Heart right ventricle (tissue), 16 donors: ENCODE results near the gene KDM8. TPM values are rescaled to one million over a fixed set of nuclear protein-coding genes. Genes with fewer than 3 reads are reported as not detected.

Experiments
- ATAC-seq, 8 donors: fragments of 200-7000 bp; cut with Tn5 transposase; one replicate each; pipeline ENCODE4 v1.9.1; 2020; ENCODE audit warnings: mild to moderate bottlenecking in 8 of 8, moderate library complexity in 8 of 8, moderate number of reproducible peaks in 1 of 8
- DNase-seq, 2 donors: peaks; one replicate each; pipeline ENCODE4 v3.0.0-alpha.2; 2020
- H3K27ac ChIP-seq, 10 donors: fragments of 200-600 bp; sonication (generic) in 2 of 10; one replicate each; pipeline versions ENCODE4 v1.5.0 to v1.8.0; 2020 to 2022; ENCODE audit warnings: mild to moderate bottlenecking in 3 of 10
- H3K27me3 ChIP-seq, 7 donors: fragments of 200-600 bp; one replicate each; pipeline ENCODE4 v1.8.0; 2021 to 2022; ENCODE audit warnings: mild to moderate bottlenecking in 2 of 7
- H3K36me3 ChIP-seq, 9 donors: fragments of 200-600 bp; sonication (generic) in 1 of 9; one replicate each; pipeline versions ENCODE4 v1.5.0 to v1.8.0; 2020 to 2022; ENCODE audit warnings: mild to moderate bottlenecking in 2 of 9
- H3K4me1 ChIP-seq, 9 donors: fragments of 200-600 bp; sonication (generic) in 1 of 9; one replicate each; pipeline versions ENCODE4 v1.5.0 to v1.8.0; 2020 to 2022; ENCODE audit warnings: mild to moderate bottlenecking in 4 of 9
- H3K4me3 ChIP-seq, 10 donors: fragments of 200-600 bp; sonication (generic) in 2 of 10; one replicate each; pipeline versions ENCODE4 v1.5.0 to v1.8.0; 2020 to 2022; ENCODE audit warnings: mild to moderate bottlenecking in 7 of 10, moderate library complexity in 2 of 10
- H3K9me3 ChIP-seq, 11 donors: fragments of 200-600 bp in 10 of 11; sonication (generic) in 2 of 11; one replicate each; pipeline versions ENCODE4 v1.5.0 to v1.8.0; 2013 to 2022; ENCODE audit warnings: mild to moderate bottlenecking in 2 of 11, control low read depth in 1 of 11, moderate library complexity in 1 of 11
- WGBS, 2 donors: extraction: QIAGEN DNeasy Blood & Tissue Kit; methylation state at CpG; one replicate each; pipeline ENCODE4 v1.1.7; 2013; ENCODE audit warnings: inconsistent platforms in 1 of 2; 5-methylcytosine and 5-hydroxymethylcytosine counted together
- intact Hi-C, 10 donors: fragments of 100-400 bp; cut with DNase I; formaldehyde crosslinking; loops; one replicate each; pipeline versions ENCODE4 v1.11.1 to v1.14.2; 2022
- polyA plus RNA-seq, 2 donors: library from polyadenylated mRNA; stranded (reverse); fragments of 200-250 nt; gene quantifications; one replicate each; pipeline ENCODE4 v1.2.3, GENCODE V29; 2013
- total RNA-seq, 10 donors: library from RNA; stranded (reverse); fragmentation: NEBNext Ultra II Directional in 3 of 10; extraction: Animal tissue kit (Norgen Biotek cat#: 25700) in 3 of 10; gene quantifications; one replicate each; pipeline versions ENCODE4 v1.2.1 to v1.2.4, GENCODE V29; 2021 to 2023
- TF ChIP-seq, protein P1 (sequence below), 9 donors: fragments of 200-600 bp; sonication (generic) in 2 of 9; IDR thresholded peaks; one replicate each; pipeline versions ENCODE4 v1.5.0 to v1.8.0; 2021 to 2022; ENCODE audit warnings: antibody characterized with exemption in 9 of 9, mild to moderate bottlenecking in 5 of 9, moderate library complexity in 1 of 9
- donor health status: Arrhythmogenic right ventricular cardiomyopathy.
- donor health status: ischemic (EF 13 %, LVEDD 7.1; RV severe dilation, severe dysfunction).
- donor health status: healthy with polysubstance abuse.
- donor health status: DM: no; HTN: yes; CAD: no.
- donor health status: DM: no; HTN: no; CAD: no.
- donor health status: ischemic (EF 25% LVEDD 6.9; RV normal size, moderate dysfunction).
- donor health status: ischemic (EF 25% LVEDD 5.7; RV mildly dilated, moderate dysfunction).
- donor health status: healthy.
- donor health status: DM: yes; HTN: yes; CAD: no.
- donor health status: Ischemic cardiomyopathy.
- donor health status: ischemic (EF 35%, LVEDD 5.7; RV mildly dilated, moderate dysfunction).
- donor health status: nonischemic (EF 11% LVEDD 7.7; RV severe dilation, severe dysfunction).
- donor health status: DM: yes; HTN: yes; CAD: no.
- donor health status: PGD.
- donor health status: ischemic (EF 29% LVEDD 5.4; RV normal size, mild dysfunction).
- donor health status: nonischemic (EF 23%, LVEDD 6.1; RV moderate dilation, normal function).

Gene KDM8
- total and polyA plus RNA-seq, 12 donors: 1.5 to 5.8 (median 3.3) TPM

DNA sequence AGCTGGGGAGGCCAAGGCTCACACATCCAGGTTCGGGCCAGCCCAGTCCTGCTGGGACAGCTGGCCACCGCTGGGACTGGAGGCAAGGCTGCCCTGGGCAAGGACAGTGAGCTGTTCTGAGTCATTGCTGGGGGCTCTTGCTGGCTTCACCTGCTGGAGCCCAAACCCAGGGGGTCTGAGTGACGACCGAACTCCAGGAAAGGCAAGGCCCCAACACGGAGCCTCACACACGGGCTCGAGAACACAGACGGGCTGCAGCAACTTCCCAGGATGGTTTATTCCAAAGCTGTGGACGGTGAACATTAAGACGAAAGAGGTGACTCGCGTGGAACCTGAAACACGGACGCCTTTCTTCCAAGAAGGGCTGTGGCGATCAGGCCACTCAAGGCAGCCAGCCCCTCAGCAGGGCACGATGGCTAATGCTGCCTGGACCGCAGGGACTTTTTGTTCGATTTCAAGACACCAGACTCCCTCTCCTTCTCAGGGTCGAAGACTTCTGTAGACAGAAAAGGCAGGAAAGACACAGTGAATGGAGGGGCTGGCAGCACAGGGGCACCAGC lies 21.5 kb downstream of the KDM8 start:
- Histone ChIP-seq H3K4me3 (no peak overlapping the region), H3K36me3 (peaks cover 0 to 49% (median 7%) of the 10 kb centered on the region in 9 donors), H3K9me3 (no peaks in the 10 kb centered on the region), H3K4me1 (peaks cover 7 to 33% (median 26%) of the 10 kb centered on the region in 9 donors), H3K27ac (no peak overlapping the region), H3K27me3 (no peaks in the 10 kb centered on the region)
- ATAC-seq (no peak), DNase-seq (no peak)
- 85 to 91% methylated on average over 19 of the region's 19 CpGs for WGBS, 2 donors
- TF ChIP-seq, protein P1, sequence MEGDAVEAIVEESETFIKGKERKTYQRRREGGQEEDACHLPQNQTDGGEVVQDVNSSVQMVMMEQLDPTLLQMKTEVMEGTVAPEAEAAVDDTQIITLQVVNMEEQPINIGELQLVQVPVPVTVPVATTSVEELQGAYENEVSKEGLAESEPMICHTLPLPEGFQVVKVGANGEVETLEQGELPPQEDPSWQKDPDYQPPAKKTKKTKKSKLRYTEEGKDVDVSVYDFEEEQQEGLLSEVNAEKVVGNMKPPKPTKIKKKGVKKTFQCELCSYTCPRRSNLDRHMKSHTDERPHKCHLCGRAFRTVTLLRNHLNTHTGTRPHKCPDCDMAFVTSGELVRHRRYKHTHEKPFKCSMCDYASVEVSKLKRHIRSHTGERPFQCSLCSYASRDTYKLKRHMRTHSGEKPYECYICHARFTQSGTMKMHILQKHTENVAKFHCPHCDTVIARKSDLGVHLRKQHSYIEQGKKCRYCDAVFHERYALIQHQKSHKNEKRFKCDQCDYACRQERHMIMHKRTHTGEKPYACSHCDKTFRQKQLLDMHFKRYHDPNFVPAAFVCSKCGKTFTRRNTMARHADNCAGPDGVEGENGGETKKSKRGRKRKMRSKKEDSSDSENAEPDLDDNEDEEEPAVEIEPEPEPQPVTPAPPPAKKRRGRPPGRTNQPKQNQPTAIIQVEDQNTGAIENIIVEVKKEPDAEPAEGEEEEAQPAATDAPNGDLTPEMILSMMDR (IDR thresholded peaks at IDR 0.05): no peak
- intact Hi-C loops: no loop called here

DNA sequence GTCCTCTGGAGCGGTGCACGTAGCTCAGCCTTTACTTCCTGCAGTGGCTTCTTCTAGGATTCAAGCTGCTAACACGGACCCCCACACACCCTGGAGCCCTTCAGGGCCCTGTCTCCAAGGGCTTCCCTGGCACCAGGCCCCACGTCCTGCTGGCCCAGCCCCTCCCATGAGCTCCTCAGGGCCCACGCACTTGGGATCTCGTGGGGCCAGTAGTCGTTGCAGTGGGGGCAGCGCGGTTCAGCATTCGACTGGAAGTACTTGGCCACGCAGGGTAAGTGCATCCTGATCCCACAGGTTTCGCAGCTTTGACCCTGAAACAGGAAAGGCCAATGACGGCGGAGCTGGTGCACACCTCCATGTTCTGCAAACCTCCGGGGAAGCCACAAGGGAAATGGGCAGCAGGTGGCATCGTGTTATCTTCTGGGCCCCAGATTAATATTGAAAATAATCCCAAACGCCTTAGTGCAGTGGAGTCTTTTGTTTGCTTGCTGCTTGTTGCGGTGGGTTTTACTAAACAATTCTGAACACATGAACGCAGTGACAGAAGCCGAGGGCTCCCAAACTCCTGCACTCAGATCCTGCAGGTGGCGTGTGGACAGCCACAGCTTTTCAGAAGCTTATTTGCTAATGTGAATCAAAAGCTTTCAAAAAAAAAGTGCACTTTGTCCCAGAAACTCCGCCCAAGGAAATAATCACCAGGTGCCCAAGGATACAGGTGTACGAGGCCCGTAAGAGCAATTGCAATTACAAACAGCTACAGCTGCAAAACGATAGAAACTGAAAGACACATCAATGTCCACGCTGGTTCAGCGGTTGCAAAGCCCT lies 22.4 kb downstream of the KDM8 start:
- Histone ChIP-seq H3K9me3 (no peaks in the 10 kb centered on the region), H3K4me3 (no peak overlapping the region), H3K36me3 (peaks cover 0 to 51% (median 10%) of the 10 kb centered on the region in 9 donors), H3K27ac (no peak overlapping the region), H3K4me1 (peaks cover 7 to 38% (median 27%) of the 10 kb centered on the region in 9 donors), H3K27me3 (no peaks in the 10 kb centered on the region)
- DNase-seq (no peak), ATAC-seq (no peak)
- 80 to 82% methylated on average over 27 of the region's 27 CpGs for whole genome bisulfite sequencing, 2 donors
- TF ChIP-seq, protein P1 (IDR thresholded peaks at IDR 0.05): no peak
- intact Hi-C loops: no loop called here

DNA sequence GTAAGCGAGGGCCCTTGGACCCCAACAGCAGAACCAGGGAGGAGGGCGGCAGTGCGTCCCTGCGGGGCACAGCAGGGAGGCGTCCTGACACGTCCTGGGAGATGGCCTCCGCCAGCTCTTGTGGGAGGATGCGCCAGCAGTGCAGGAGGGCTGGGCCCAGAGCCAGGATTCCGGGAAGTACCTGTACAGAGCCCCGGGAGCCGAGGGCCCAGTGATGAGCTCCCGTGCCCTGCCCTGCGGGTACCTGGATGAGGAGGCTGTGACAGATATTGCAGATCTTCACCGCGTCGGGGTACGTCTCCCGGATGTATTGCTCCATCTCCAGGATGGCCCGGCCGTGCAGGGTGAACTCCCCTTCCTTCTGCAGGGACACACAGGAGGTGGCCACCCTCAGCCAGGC lies 23.1 kb downstream of the KDM8 start:
- ATAC-seq (no peak), DNase-seq (no peak)
- TF ChIP-seq, protein P1 (IDR thresholded peaks at IDR 0.05): no peak
- Histone ChIP-seq H3K9me3 (no peaks in the 10 kb centered on the region), H3K4me3 (no peak overlapping the region), H3K27ac (no peak overlapping the region), H3K36me3 (peaks cover 0 to 51% (median 10%) of the 10 kb centered on the region in 9 donors), H3K4me1 (peaks cover 5 to 46% (median 27%) of the 10 kb centered on the region in 9 donors), H3K27me3 (no peaks in the 10 kb centered on the region)
- 89 to 91% methylated on average over 20 of the region's 20 CpGs for WGBS, 2 donors
- intact Hi-C loops: no loop called here

DNA sequence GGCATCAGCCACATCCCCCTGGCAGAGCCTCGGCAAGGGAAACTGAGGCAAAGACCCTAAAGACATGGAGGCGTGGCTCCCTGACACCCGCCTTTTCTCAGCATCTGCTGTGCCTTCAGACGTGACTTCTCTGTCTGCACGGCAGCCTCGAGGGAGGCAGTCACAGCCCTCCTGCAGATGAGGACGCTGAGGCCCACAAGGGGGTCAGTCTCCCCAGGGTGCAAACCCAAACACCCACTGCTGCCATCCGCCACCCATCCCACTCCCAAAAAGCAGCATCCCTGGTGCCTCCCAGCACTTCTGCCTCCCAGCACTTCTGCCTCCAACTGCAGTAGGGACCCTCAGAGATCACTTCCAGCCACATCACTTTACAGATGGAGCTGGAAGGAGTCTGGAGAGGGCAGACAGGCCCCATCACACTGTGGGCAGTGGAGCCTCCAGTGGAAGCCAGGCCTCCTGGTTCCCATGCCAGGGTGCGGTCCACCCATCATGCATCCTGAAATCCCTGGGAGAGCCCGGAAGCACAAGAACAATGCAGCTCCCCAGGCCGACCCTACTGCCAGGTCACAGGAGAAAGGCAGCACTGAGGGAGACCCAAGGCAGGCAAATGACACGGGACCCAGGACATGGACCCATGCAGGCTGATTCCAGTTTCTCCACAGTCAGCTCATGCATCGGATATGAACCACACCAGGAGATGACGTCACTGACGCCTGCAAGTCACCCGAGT lies 23.8 kb downstream of the KDM8 start:
- intact Hi-C loops: no loop called here
- H3K4me1 ChIP-seq: peaks cover 4 to 48% (median 24%) of the 10 kb centered on the region in 9 donors
- DNase-seq (no peak), ATAC-seq (no peak)
- peaks cover 0 to 58% (median 10%) of the 10 kb centered on the region in 9 donors for H3K36me3 ChIP-seq
- WGBS, 2 donors: 91 to 93% methylated on average over 16 of the region's 16 CpGs
- TF ChIP-seq, protein P1 (IDR thresholded peaks at IDR 0.05): no peak
- H3K27me3 ChIP-seq: no peaks in the 10 kb centered on the region
- no peak overlapping the region for H3K4me3 ChIP-seq
- H3K27ac ChIP-seq: no peak overlapping the region
- no peaks in the 10 kb centered on the region for H3K9me3 ChIP-seq
